OCI-LY3 (cell line): ENCODE data around the gene GIN1.
"Not testable (repeated sequence)": the region's sequence is repeated elsewhere in the genome, so short reads cannot be mapped to it uniquely, and the experiment has no call there.

Experiments
- EZH2phosphoT487 ChIP-seq: fragments of 200-600 bp; shearing (Covaris generic); IDR thresholded peaks from 2 replicates; pipeline ENCODE4 v1.6.1; 2018; ENCODE audit warnings: antibody characterized with exemption, mixed run types, low read depth
- TF ChIP-seq, protein P1 (sequence below): fragments of 200-600, 300-600 bp; sonication (generic); IDR thresholded peaks from 2 replicates; pipeline ENCODE4 v1.5.1; 2014; ENCODE audit warnings: antibody characterized with exemption, low read length, low read depth

DNA sequence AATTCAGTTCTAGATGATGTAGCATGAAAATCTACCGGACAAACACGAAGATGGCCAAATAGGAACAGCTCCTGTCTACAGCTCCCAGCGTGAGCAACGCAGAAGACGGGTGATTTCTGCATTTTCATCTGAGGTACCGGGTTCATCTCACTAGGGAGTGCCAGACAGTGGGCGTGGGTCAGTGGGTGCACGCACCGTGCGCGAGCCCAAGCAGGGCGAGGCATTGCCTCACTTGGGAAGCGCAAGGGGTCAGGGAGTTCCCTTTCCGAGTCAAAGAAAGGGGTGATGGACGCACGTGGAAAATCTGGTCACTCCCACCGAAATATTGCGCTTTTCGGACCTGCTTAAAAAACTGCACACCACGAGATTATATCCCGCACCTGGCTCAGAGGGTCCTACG, 73.2 kb downstream of the GIN1 start:
- TF ChIP-seq, protein P1, sequence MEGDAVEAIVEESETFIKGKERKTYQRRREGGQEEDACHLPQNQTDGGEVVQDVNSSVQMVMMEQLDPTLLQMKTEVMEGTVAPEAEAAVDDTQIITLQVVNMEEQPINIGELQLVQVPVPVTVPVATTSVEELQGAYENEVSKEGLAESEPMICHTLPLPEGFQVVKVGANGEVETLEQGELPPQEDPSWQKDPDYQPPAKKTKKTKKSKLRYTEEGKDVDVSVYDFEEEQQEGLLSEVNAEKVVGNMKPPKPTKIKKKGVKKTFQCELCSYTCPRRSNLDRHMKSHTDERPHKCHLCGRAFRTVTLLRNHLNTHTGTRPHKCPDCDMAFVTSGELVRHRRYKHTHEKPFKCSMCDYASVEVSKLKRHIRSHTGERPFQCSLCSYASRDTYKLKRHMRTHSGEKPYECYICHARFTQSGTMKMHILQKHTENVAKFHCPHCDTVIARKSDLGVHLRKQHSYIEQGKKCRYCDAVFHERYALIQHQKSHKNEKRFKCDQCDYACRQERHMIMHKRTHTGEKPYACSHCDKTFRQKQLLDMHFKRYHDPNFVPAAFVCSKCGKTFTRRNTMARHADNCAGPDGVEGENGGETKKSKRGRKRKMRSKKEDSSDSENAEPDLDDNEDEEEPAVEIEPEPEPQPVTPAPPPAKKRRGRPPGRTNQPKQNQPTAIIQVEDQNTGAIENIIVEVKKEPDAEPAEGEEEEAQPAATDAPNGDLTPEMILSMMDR = not testable (repeated sequence)
- TF ChIP-seq EZH2phosphoT487 = not testable (repeated sequence)
